ENCODE measurements around the gene CEACAM18.

GRCh38 chr19:51457351-51458013 is 20.9 kb upstream of the CEACAM18 start:
- no peak for TF ChIP-seq POLR2AphosphoS5 (IDR thresholded peaks at IDR 0.05; ENCODE audit: low read depth, low read length)
- TF ChIP-seq REST (IDR thresholded peaks at IDR 0.05; ENCODE audit: insufficient read depth in 1 of 2, low read depth in 2 of 2, low read length in 2 of 2): no peak
